Adrenal gland (tissue), 5 donors: Measurements from ENCODE around the gene RAD51C.

Source experiments
- POLR2A ChIP-seq, 2 donors: fragments of 450-650 bp; IDR thresholded peaks; one replicate each; pipeline ENCODE4 v1.6.1; 2017; ENCODE audit warnings: antibody characterized with exemption in 2 of 2, mild to moderate bottlenecking in 2 of 2, moderate library complexity in 1 of 2
- TF ChIP-seq, protein P1 (sequence below), 6 experiments: fragments of 450-650 bp in 4 of 6; fragments of 200-600 bp in 2 of 6; sonication (generic) in 1 of 6; IDR thresholded peaks; 1 replicate in 5 of 6; 2 replicates in 1 of 6; pipeline versions ENCODE4 v1.5.1 to v1.8.0; 2016 to 2021; ENCODE audit warnings: antibody characterized with exemption in 6 of 6, mild to moderate bottlenecking in 2 of 6, moderate library complexity in 1 of 6
- donor health status: DM: no; HTN: no; CAD: no.

DNA sequence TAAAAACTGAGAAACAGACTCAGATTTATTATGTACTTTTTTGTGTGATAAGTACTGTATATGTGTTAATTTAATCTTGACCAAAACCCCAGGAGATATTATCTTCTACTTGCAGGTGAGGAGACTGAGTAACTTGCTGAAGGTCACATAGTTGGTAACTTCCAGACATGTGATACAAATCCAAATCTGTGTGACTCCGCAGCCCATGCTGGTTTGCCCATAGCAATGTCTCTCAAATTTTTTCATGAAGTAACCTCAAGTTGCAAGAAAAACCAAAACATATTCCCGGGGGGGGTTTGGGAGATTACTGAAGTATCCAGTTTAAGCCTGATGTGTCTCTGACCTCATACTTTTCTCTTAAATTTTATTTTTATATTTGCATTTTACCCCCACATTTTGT lies 3.9 kb upstream of the RAD51C start:
- no peak for TF ChIP-seq POLR2A (IDR thresholded peaks at IDR 0.05)
- TF ChIP-seq, protein P1, sequence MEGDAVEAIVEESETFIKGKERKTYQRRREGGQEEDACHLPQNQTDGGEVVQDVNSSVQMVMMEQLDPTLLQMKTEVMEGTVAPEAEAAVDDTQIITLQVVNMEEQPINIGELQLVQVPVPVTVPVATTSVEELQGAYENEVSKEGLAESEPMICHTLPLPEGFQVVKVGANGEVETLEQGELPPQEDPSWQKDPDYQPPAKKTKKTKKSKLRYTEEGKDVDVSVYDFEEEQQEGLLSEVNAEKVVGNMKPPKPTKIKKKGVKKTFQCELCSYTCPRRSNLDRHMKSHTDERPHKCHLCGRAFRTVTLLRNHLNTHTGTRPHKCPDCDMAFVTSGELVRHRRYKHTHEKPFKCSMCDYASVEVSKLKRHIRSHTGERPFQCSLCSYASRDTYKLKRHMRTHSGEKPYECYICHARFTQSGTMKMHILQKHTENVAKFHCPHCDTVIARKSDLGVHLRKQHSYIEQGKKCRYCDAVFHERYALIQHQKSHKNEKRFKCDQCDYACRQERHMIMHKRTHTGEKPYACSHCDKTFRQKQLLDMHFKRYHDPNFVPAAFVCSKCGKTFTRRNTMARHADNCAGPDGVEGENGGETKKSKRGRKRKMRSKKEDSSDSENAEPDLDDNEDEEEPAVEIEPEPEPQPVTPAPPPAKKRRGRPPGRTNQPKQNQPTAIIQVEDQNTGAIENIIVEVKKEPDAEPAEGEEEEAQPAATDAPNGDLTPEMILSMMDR (IDR thresholded peaks at IDR 0.05), result no peak
